Nephron (organoid): ENCODE measurements around the gene CHTF18.
A peak's percentile ranks its signal among the peaks of the same experiment; 100 is the strongest.

ENCODE experiments used
- H3K27ac Mint-ChIP-seq, 3 experiments: 2 replicates each; pipeline ENCODE4 v1.8.0; 2020; ENCODE audit warnings: mixed read lengths in 3 of 3, mild to moderate bottlenecking in 2 of 3, moderate library complexity in 1 of 3
- H3K27me3 Mint-ChIP-seq: 2 replicates; pipeline ENCODE4 v1.8.0; 2021; ENCODE audit warnings: low read depth, mild to moderate bottlenecking, moderate library complexity, mixed read lengths
- H3K36me3 Mint-ChIP-seq: 2 replicates; pipeline ENCODE4 v1.8.0; 2020; ENCODE audit warnings: low read depth, mixed read lengths
- H3K4me1 Mint-ChIP-seq: 2 replicates; pipeline ENCODE4 v1.8.0; 2020; ENCODE audit warnings: mixed read lengths
- H3K4me3 Mint-ChIP-seq, 3 experiments: 2 replicates each; pipeline ENCODE4 v1.8.0; 2020; ENCODE audit warnings: mild to moderate bottlenecking in 3 of 3, mixed read lengths in 3 of 3, moderate library complexity in 2 of 3
- H3K9me3 Mint-ChIP-seq: 2 replicates; pipeline ENCODE4 v1.8.0; 2020; ENCODE audit warnings: mixed read lengths
- TF ChIP-seq, protein P1 (sequence below), 3 experiments: fragments of 200-600 bp; sonication (generic); IDR thresholded peaks; one replicate each; pipeline ENCODE4 v1.5.0; 2021; ENCODE audit warnings: antibody characterized with exemption in 3 of 3; ENCODE audit not compliant: unreplicated experiment in 3 of 3

The CHTF18 gene

GRCh38 chr16:808085-808386 is 19.6 kb downstream of the CHTF18 start:
- Mint-ChIP-seq H3K9me3 (peaks cover 10% of the 10 kb centered on the region), H3K27me3 (peaks cover 58% of the 10 kb centered on the region), H3K36me3 (peaks cover 7% of the 10 kb centered on the region), H3K27ac (peak overlapping the region; percentile 69 to 92 (median 91)), H3K4me1 (peaks cover 12% of the 10 kb centered on the region), H3K4me3 (peak overlapping the region; percentile 97 to 99 (median 99))
- TF ChIP-seq, protein P1, sequence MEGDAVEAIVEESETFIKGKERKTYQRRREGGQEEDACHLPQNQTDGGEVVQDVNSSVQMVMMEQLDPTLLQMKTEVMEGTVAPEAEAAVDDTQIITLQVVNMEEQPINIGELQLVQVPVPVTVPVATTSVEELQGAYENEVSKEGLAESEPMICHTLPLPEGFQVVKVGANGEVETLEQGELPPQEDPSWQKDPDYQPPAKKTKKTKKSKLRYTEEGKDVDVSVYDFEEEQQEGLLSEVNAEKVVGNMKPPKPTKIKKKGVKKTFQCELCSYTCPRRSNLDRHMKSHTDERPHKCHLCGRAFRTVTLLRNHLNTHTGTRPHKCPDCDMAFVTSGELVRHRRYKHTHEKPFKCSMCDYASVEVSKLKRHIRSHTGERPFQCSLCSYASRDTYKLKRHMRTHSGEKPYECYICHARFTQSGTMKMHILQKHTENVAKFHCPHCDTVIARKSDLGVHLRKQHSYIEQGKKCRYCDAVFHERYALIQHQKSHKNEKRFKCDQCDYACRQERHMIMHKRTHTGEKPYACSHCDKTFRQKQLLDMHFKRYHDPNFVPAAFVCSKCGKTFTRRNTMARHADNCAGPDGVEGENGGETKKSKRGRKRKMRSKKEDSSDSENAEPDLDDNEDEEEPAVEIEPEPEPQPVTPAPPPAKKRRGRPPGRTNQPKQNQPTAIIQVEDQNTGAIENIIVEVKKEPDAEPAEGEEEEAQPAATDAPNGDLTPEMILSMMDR (IDR thresholded peaks at IDR 0.05; ENCODE audit: unreplicated experiment in 3 of 3) = no peak

- Mint-ChIP-seq H3K27me3 (peaks cover 50% of the 10 kb centered on the region), H3K9me3 (peaks cover 8% of the 10 kb centered on the region), H3K27ac (no peak overlapping the region), H3K4me3 (peak overlapping the region in 2 of 3 experiments; percentile 34 to 40), H3K4me1 (no peaks in the 10 kb centered on the region), H3K36me3 (peaks cover 3% of the 10 kb centered on the region)
- TF ChIP-seq, protein P1 (IDR thresholded peaks at IDR 0.05; ENCODE audit: unreplicated experiment in 3 of 3) = peak; percentile 75 to 90 (median 81)
Observed at GRCh38 chr16:813204-813915, 24.9 kb downstream of the CHTF18 start.

- H3K4me3 Mint-ChIP-seq = no peak overlapping the region
- TF ChIP-seq, protein P1 (IDR thresholded peaks at IDR 0.05; ENCODE audit: unreplicated experiment in 3 of 3) = no peak
Observed at GRCh38 chr16:813916-814412, 25.5 kb downstream of the CHTF18 start.

GRCh38 chr16:814974-815373 is 26.6 kb downstream of the CHTF18 start:
- Mint-ChIP-seq H3K27ac (no peak overlapping the region), H3K27me3 (peaks cover 44% of the 10 kb centered on the region), H3K4me1 (no peaks in the 10 kb centered on the region), H3K4me3 (no peak overlapping the region), H3K9me3 (peaks cover 4% of the 10 kb centered on the region), H3K36me3 (peaks cover 3% of the 10 kb centered on the region)
- TF ChIP-seq, protein P1 (IDR thresholded peaks at IDR 0.05; ENCODE audit: unreplicated experiment in 3 of 3) = no peak

More at GRCh38 chr16:813916-814412, 25.5 kb downstream of the CHTF18 start:
- H3K27ac Mint-ChIP-seq = no peak overlapping the region
- H3K27me3 Mint-ChIP-seq = peaks cover 46% of the 10 kb centered on the region
- H3K36me3 Mint-ChIP-seq = peaks cover 3% of the 10 kb centered on the region
- H3K9me3 Mint-ChIP-seq = peaks cover 4% of the 10 kb centered on the region
- no peaks in the 10 kb centered on the region for H3K4me1 Mint-ChIP-seq

- H3K36me3 Mint-ChIP-seq = peaks cover 3% of the 10 kb centered on the region
- peaks cover 6% of the 10 kb centered on the region for H3K9me3 Mint-ChIP-seq
- TF ChIP-seq, protein P1 (IDR thresholded peaks at IDR 0.05; ENCODE audit: unreplicated experiment in 3 of 3) = no peak
- H3K27me3 Mint-ChIP-seq = peaks cover 35% of the 10 kb centered on the region
- H3K27ac Mint-ChIP-seq = no peak overlapping the region
- H3K4me1 Mint-ChIP-seq = no peaks in the 10 kb centered on the region
- H3K4me3 Mint-ChIP-seq = no peak overlapping the region
Observed at GRCh38 chr16:815861-816260, 27.4 kb downstream of the CHTF18 start.
